NCI-H1105 (cell line): ENCODE results near the gene NDRG4.
A peak's percentile ranks its signal among the peaks of the same experiment; 100 is the strongest.

Experiments
- DNase-seq: peaks from one replicate; lab custom pipeline; 2025; lab: John Stamatoyannopoulos, UW

Gene NDRG4

DNA sequence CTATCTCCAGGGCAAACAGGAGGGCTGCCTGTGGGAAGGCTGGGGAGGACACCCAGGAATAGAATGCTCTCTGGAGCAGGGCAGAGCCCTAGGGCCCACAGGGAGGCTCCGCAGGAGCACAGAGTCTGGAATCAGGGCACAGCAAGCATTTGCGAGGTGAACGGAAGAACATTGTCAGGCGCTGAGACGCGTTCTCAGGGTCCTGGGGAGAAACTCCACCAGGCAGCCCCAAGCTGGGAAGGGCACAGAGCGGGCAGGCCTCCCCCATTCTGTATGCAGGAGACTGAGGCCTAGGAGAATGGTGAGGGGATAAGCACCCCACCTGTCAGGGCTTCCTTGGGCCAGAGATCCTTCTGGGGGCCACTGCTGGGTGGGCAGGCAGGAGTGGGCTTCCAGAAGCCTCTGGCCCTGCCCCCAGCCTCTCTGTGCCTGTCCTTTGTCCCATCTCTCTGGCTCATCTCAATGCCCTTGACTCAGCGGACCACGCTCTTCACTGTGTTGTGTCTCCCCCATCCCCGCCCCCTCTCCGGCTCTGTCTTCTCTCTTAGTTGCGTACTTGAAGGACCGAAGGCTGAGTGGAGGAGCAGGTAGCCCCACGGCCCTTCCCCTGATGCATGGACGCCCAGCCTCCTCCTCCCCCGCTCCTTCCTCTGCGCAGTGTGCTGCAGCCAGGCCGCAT, 10.3 kb downstream of the NDRG4 start:
- no peak for DNase-seq

- DNase-seq = no peak
These were observed 11.1 kb downstream of the NDRG4 start for GRCh38 chr16:58510776-58511628.

- peak; percentile 33 for DNase-seq
These were observed 12.2 kb downstream of the NDRG4 start for GRCh38 chr16:58511933-58512815.

DNA sequence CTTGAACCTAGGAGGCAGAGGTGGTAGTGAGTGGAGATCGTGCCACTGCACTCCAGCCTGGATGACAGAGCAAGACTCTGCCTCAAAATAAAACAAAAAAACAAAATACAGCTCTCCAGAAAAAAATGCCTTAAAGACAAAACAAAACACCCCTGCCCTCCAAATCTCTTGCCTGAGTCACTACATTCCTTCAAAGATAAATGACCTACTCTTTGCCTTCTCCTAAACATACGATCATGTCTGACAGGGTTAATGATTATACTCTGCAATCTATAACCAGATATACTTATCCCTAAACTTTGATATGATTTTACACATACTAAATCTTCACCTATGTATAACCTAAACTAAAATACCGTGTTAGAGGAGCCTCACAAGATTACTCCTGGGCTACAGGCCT, 13.9 kb downstream of the NDRG4 start:
- DNase-seq = no peak

DNA sequence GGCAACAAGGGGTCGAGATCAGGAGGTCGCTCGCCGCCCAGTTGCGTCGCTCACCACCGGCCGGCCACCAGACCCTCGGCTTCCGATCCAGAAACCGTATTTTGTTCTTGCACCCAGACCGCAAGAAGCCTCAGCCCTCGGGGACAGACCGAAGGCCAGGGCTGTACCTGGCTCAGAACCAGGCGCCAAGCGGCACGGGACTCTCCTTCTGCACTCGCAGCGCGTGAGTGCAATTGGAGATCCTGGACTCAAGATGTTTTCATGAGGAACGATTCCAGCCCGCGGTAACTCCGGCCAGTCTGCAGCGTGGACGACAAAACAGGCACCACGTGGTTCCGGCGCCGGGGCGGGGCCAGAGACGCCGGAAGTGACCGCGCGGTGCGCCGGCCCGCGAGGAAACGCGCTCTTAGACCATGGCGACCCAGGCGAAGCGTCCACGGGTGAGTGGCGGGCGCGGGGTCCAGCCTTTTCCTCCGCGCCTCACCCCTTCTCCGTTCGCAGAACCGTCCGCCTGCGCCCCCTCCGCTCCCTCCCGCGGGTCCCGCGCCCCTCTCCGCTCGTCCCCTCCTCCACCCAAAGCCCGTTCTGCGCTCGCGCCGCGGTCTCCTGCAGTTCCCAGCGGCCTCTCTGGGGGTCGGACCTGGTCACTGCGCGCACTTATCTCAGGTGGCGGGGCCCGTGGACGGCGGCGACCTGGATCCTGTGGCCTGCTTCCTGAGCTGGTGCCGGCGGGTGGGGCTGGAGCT, 15.4 kb downstream of the NDRG4 start, which contains the start of gene SETD6:
Gene SETD6, plus strand, starts transcription at position 393 of the 746 bp plus-strand sequence. Its CDS starts 21 bp downstream, at position 414.
- DNase-seq = peak; percentile 65

DNA sequence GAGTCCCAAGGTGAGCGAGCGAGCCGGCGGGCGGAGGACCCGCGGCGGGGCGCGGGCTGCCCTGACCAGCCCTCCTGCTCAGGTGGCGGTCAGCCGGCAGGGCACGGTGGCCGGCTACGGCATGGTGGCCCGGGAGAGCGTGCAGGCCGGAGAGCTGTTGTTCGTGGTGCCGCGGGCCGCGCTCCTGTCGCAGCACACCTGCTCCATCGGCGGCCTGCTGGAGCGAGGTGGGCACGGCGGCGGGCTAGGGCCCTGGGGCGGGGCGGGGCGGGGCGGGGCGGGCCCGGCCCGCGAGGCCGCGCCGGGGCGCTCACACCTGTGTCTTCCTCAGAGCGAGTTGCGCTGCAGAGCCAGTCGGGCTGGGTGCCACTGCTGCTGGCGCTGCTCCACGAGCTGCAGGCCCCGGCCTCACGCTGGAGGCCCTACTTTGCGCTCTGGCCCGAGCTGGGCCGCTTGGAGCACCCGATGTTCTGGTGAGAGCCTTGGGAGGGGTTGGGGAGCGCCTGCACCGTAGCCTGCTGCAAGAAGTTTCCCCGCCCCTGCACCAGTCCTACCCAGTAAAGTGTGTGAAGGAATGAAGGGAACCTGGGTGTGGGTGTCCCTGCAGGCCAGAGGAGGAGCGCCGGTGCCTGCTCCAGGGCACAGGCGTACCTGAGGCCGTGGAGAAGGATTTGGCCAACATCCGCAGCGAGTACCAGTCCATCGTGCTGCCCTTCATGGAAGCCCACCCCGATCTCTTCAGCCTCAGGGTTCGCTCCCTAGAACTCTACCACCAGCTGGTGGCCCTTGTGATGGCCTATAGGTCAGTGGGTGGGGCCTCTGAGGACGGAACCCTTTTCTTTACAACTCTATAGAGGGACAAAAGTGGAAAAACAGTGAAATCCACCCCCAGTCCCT, 16.2 kb downstream of the NDRG4 start:
- DNase-seq = peak; percentile 46

- DNase-seq = no peak
These were observed 16.8 kb downstream of the NDRG4 start for GRCh38 chr16:58516768-58517107.

GRCh38 chr16:58518083-58518979, 18.4 kb downstream of the NDRG4 start:
- DNase-seq = no peak

GRCh38 chr16:58518980-58519368, 19.0 kb downstream of the NDRG4 start:
- no peak for DNase-seq

DNA sequence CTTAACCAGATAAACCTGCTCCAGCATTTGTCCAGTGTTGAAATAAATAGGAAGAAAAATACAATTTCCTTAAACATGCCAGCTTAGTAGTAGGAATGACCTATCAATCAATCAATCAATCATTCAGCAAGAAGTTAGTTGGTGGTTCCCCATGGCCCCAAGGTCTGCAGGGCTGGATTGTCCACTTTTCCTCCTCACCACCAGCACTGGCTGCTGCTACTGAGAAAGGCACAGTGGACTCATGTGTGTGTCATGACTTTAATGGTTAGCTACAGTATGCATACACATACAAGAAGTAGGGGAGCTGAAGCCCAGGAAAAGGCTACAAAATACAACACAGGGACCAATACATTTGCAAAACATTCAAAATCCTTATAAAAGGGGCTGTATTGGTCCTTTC, 19.8 kb downstream of the NDRG4 start:
- no peak for DNase-seq

DNA sequence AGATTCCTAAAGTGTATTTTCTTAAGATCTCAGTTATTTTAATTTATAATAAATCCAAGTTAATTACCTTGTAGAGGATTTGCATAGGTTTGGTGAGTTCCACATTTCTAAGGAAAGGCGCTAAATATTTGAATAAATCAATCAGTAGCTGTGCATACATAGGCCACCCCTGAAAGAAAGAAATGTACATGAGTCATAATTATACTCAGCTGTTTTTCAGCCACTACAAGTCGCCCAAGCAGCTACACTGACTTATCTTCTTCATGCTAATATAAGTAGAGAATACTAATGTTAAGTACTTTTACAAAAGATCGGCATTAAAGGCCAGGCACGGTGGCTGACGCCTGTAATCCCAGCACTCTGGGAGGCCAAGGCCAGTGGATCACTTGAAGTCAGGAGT, 30.2 kb downstream of the NDRG4 start:
- DNase-seq = no peak

- DNase-seq = no peak
These were observed 32.5 kb downstream of the NDRG4 start for GRCh38 chr16:58532414-58532813.

GRCh38 chr16:58533751-58534470, 34.0 kb downstream of the NDRG4 start:
- no peak for DNase-seq

DNA sequence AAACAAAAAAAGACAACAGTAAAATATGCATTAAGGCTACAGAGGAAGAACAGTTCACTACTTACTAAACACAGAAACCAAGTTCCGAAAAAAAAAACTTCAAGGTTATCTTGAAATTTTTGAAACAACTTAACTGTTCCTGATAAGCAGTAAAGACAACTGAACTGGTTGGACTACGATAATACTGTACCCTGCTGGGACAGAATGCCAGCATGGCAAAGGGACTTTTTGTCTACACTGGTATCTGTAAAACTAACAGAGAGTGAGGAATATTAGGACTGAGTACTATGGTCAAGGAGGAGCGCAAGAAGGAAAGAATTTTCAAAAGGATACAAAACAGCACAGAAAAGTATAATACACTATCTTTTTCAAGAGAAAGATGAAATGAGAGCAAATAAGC, 35.2 kb downstream of the NDRG4 start:
- no peak for DNase-seq

DNA sequence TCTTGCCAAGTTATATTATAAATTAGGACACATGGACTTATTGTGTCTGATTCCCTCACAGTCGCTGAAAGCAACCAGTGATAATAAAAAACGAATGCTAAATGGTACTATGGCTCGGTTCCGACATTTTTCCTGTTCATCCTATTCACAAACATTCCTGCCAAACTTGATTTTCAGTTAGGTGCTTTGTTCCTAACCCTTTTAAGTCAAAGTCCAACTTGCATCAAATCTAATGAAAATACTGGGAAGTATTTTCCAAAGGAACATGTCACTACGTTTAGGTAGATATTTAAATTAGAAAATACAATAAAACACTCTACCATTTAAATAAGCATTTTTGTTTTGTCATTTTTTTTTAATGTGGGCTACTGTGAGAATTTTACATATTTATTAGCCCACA, 36.3 kb downstream of the NDRG4 start:
- DNase-seq = no peak

- no peak for DNase-seq
These were observed 37.4 kb downstream of the NDRG4 start for GRCh38 chr16:58537124-58537906.

DNA sequence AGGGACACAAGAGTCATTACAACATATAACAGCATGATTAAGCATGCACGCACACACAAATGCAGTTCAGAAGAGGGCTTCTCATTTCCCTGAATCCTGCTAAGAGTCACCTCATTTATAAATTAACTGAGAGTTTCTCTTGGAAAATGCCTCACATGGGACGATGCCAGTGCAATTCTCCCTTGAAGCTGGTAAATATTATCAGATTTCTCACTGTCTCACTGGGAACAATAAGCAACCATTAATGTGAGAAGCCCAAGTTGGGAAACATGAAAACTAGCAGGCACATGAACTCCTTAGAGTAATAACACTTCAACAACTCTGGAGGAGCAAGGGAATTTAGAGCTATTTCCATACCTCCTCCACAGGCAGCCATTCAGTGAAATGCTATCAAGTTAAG, 41.8 kb downstream of the NDRG4 start:
- DNase-seq = no peak

DNA sequence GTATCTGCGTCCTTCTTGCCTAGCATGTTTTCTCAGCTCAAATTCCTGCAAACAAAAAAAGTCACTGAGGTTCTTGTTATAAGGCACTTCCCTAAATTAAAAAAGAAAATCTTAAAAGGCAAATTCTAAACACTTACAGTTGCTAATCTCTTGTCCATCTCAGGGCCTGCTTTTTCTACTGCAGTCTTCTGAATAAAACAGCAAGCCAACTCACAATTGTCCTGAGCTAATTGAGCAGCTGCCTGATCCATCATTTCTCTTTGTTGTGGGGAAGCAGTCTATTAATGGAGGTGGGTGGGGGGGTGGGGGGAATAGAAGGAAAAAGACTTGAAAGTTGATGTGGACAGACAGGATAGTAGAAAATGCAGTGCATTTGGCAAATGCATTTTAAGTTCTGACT, 42.3 kb downstream of the NDRG4 start:
- no peak for DNase-seq
